Smooth muscle cell (in vitro differentiated cells): ENCODE data around the gene MRPS9. TPM values are rescaled to one million over a fixed set of nuclear protein-coding genes. Genes with fewer than 3 reads are reported as not detected.

ENCODE experiments used
- DNase-seq: peaks from one replicate; lab custom pipeline; 2025; ENCODE audit not compliant: unreplicated experiment; lab: John Stamatoyannopoulos, UW
- H2AFZ ChIP-seq: fragments of 200-600 bp; sonication (generic); 2 replicates; pipeline ENCODE4 v1.6.0; 2016; ENCODE audit warnings: antibody characterized with exemption, low read depth, mild to moderate bottlenecking
- H3F3A ChIP-seq: fragments of 200-600 bp; sonication (generic); 2 replicates; pipeline ENCODE4 v1.6.0; 2017; ENCODE audit warnings: antibody characterized with exemption, low read depth
- H3K27ac ChIP-seq: fragments of 200-600 bp; sonication (generic); 2 replicates; pipeline ENCODE4 v1.5.1; 2016; ENCODE audit warnings: low read depth, mild to moderate bottlenecking
- H3K27me3 ChIP-seq: fragments of 200-600 bp; sonication (generic); 2 replicates; pipeline ENCODE4 v1.6.1; 2016; ENCODE audit warnings: low read depth, mild to moderate bottlenecking
- H3K36me3 ChIP-seq: fragments of 200-600 bp; sonication (generic); 2 replicates; pipeline ENCODE4 v1.5.1; 2016; ENCODE audit warnings: low read depth
- H3K4me1 ChIP-seq: fragments of 200-600 bp; sonication (generic); 2 replicates; pipeline ENCODE4 v1.5.1; 2016; ENCODE audit warnings: low read depth
- H3K4me2 ChIP-seq: fragments of 200-600 bp; sonication (generic); 2 replicates; pipeline ENCODE4 v1.6.0; 2016; ENCODE audit warnings: mild to moderate bottlenecking
- H3K4me3 ChIP-seq: fragments of 200-600 bp; sonication (generic); 2 replicates; pipeline ENCODE4 v1.5.1; 2016; ENCODE audit warnings: mild to moderate bottlenecking
- H3K79me2 ChIP-seq: fragments of 200-600 bp; sonication (generic); 2 replicates; pipeline ENCODE4 v1.6.0; 2016; ENCODE audit warnings: low read depth, mild to moderate bottlenecking
- H3K9ac ChIP-seq: fragments of 200-600 bp; sonication (generic); 2 replicates; pipeline ENCODE4 v1.6.0; 2016; ENCODE audit warnings: low read depth
- H3K9me3 ChIP-seq: fragments of 200-600 bp; sonication (generic); replicated peaks from 2 replicates; pipeline ENCODE4 v1.5.1; 2016; ENCODE audit warnings: low read depth
- H4K20me1 ChIP-seq: fragments of 200-600 bp; sonication (generic); 2 replicates; pipeline ENCODE4 v1.6.0; 2016; ENCODE audit warnings: low read depth
- WGBS: methylation state at CpG from one replicate; pipeline ENCODE4 v1.1.7; 2016; ENCODE audit warnings: low lambda C conversion rate; 5-methylcytosine and 5-hydroxymethylcytosine counted together
- polyA plus RNA-seq: library from polyadenylated mRNA; unstranded; fragments of >200 nt; fragmentation: Nextera tagmentation; extraction: Ambion mirVana; gene quantifications from 2 replicates; pipeline ENCODE4 v1.2.1, GENCODE V29; 2016
- total RNA-seq: library from RNA; depleted of rRNA; stranded (reverse); fragments of >200 nt; gene quantifications from 2 replicates; pipeline ENCODE4 v1.2.3, GENCODE V29; 2014
- TF ChIP-seq, protein P1 (sequence below): fragments of 200-600 bp; sonication (generic); IDR thresholded peaks from 2 replicates; pipeline ENCODE4 v1.5.1; 2017; ENCODE audit warnings: borderline replicate concordance, mild to moderate bottlenecking, antibody characterized with exemption; ENCODE audit not compliant: insufficient read depth, poor library complexity, severe bottlenecking

Gene MRPS9
- total and polyA plus RNA-seq, 2 experiments from 2014 or later: 25.1 to 26.2 TPM

- H3K27me3 ChIP-seq: no peaks in the 10 kb centered on the region
- no peak overlapping the region for H3K4me3 ChIP-seq
- 45% methylated on average over 20 of the region's 20 CpGs for WGBS
- no peak overlapping the region for H2AFZ ChIP-seq
- H3K4me1 ChIP-seq: no peaks in the 10 kb centered on the region
- no peak overlapping the region for H3K9ac ChIP-seq
- H4K20me1 ChIP-seq: no peaks in the 10 kb centered on the region
- no peak overlapping the region for H3K27ac ChIP-seq
- H3K9me3 ChIP-seq: no peaks in the 10 kb centered on the region
- H3K36me3 ChIP-seq: no peaks in the 10 kb centered on the region
- no peaks in the 10 kb centered on the region for H3K79me2 ChIP-seq
- H3F3A ChIP-seq: no peaks in the 10 kb centered on the region
- TF ChIP-seq, protein P1, sequence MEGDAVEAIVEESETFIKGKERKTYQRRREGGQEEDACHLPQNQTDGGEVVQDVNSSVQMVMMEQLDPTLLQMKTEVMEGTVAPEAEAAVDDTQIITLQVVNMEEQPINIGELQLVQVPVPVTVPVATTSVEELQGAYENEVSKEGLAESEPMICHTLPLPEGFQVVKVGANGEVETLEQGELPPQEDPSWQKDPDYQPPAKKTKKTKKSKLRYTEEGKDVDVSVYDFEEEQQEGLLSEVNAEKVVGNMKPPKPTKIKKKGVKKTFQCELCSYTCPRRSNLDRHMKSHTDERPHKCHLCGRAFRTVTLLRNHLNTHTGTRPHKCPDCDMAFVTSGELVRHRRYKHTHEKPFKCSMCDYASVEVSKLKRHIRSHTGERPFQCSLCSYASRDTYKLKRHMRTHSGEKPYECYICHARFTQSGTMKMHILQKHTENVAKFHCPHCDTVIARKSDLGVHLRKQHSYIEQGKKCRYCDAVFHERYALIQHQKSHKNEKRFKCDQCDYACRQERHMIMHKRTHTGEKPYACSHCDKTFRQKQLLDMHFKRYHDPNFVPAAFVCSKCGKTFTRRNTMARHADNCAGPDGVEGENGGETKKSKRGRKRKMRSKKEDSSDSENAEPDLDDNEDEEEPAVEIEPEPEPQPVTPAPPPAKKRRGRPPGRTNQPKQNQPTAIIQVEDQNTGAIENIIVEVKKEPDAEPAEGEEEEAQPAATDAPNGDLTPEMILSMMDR: no peak
- DNase-seq: no peak
- H3K4me2 ChIP-seq: no peak overlapping the region
These were observed 43.2 kb downstream of the MRPS9 start for GRCh38 chr2:105081006-105081601.

- Histone ChIP-seq H3K4me2 (no peak overlapping the region), H3K4me3 (no peak overlapping the region), H3K79me2 (no peaks in the 10 kb centered on the region), H4K20me1 (no peaks in the 10 kb centered on the region), H3F3A (no peaks in the 10 kb centered on the region), H3K9me3 (no peaks in the 10 kb centered on the region), H2AFZ (no peak overlapping the region), H3K36me3 (no peaks in the 10 kb centered on the region), H3K27ac (no peak overlapping the region), H3K9ac (no peak overlapping the region), H3K4me1 (no peaks in the 10 kb centered on the region), H3K27me3 (no peaks in the 10 kb centered on the region)
- TF ChIP-seq, protein P1: no peak
- WGBS: 87% methylated on average over 8 of the region's 8 CpGs
- no peak for DNase-seq
These were observed 44.2 kb downstream of the MRPS9 start for GRCh38 chr2:105082107-105082506.

DNA sequence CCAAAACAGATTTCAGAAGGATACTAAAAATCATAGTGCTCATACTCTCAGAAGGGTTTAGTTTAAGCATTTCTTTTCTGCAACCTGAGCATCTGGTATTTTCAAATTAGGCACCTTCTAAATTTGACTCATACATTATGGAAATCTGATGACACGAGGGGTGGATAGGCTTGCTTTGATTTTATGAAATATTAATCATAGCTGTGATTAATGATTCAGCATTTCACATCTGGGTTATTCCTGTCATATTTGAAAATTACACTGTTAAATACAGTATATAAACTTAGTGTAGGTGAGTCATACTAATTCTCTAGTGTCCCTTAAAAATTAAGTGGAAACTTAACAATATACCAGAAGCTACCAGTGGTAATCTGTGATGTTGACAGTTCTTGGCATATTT, 47.7 kb downstream of the MRPS9 start:
- DNase-seq: no peak

More for the DNA sequence above, 47.7 kb downstream of the MRPS9 start:
- H3F3A ChIP-seq: no peaks in the 10 kb centered on the region
- TF ChIP-seq, protein P1: no peak
- H3K4me1 ChIP-seq: no peaks in the 10 kb centered on the region
- no peaks in the 10 kb centered on the region for H3K79me2 ChIP-seq
- no peaks in the 10 kb centered on the region for H3K9me3 ChIP-seq
- H3K27ac ChIP-seq: no peak overlapping the region
- H4K20me1 ChIP-seq: no peaks in the 10 kb centered on the region
- no peak overlapping the region for H3K4me3 ChIP-seq
- 97% methylated on average over 1 of the region's 1 CpG for WGBS
- no peak overlapping the region for H3K4me2 ChIP-seq
- H2AFZ ChIP-seq: no peak overlapping the region
- no peak overlapping the region for H3K9ac ChIP-seq
- H3K27me3 ChIP-seq: no peaks in the 10 kb centered on the region
- H3K36me3 ChIP-seq: no peaks in the 10 kb centered on the region
